Liver (tissue), 2 donors: ENCODE measurements around the gene STK32C.

Experiments
- CTCF ChIP-seq: fragments of 150-350 bp; IDR thresholded peaks from 2 replicates; pipeline ENCODE4 v1.5.1; 2017; ENCODE audit warnings: improper control_type of control experiment, low read depth, low read length; ENCODE audit not compliant: missing input control
- FOXA1 ChIP-seq: IDR thresholded peaks from 2 replicates; pipeline ENCODE4 v1.6.1; 2016; ENCODE audit warnings: antibody characterized with exemption
- donor health status: healthy.

GRCh38 chr10:132326344-132326889 lies 18.7 kb upstream of the STK32C start:
- TF ChIP-seq CTCF (no peak), FOXA1 (no peak)
